T-helper 17 cell (primary cell): ENCODE measurements around the gene IL1RAPL2. TPM values are rescaled to one million over a fixed set of nuclear protein-coding genes. Genes with fewer than 3 reads are reported as not detected.
"Not testable (repeated sequence)": the region's sequence is repeated elsewhere in the genome, so short reads cannot be mapped to it uniquely, and the experiment has no call there.

Source experiments
- ATAC-seq: fragments of 150-1000 bp; cut with Tn5 transposase; 2 replicates; pipeline ENCODE4 v1.10.0; 2021; ENCODE audit warnings: mild to moderate bottlenecking, moderate library complexity
- DNase-seq, 3 donors: peaks; one replicate each; pipeline versions ENCODE4 v3.0.0 to v3.0.0-alpha.2; 2020 to 2021
- H3K9me3 ChIP-seq: one replicate; pipeline ENCODE4 v1.7.0; 2013; ENCODE audit warnings: low read length, mild to moderate bottlenecking; ENCODE audit not compliant: control insufficient read depth, poor library complexity, severe bottlenecking
- H3K27ac Mint-ChIP-seq: one replicate; pipeline ENCODE4 v1.8.0; 2022; ENCODE audit warnings: mild to moderate bottlenecking, moderate library complexity, mixed read lengths
- H3K27me3 Mint-ChIP-seq: one replicate; pipeline ENCODE4 v1.8.0; 2022; ENCODE audit warnings: mixed read lengths
- H3K36me3 Mint-ChIP-seq: one replicate; pipeline ENCODE4 v1.8.0; 2022; ENCODE audit warnings: low read depth, mixed read lengths
- H3K4me1 Mint-ChIP-seq: one replicate; pipeline ENCODE4 v1.8.0; 2022; ENCODE audit warnings: mild to moderate bottlenecking, mixed read lengths
- H3K4me3 Mint-ChIP-seq: one replicate; pipeline ENCODE4 v1.8.0; 2022; ENCODE audit warnings: mild to moderate bottlenecking, moderate library complexity, mixed read lengths
- total RNA-seq, 4 donors: library from RNA in 2 of 4; stranded (reverse) in 2 of 4; gene quantifications; one replicate each; pipeline ENCODE4 v1.2.3 and lab custom pipeline; 2022 to 2026

IL1RAPL2 gene
- total RNA-seq, 2 donors from 2014 or later, result not detected

- no peaks in the 10 kb centered on the region for H3K4me1 Mint-ChIP-seq
- no peaks in the 10 kb centered on the region for H3K9me3 ChIP-seq
- H3K36me3 Mint-ChIP-seq, result no peaks in the 10 kb centered on the region
- H3K27ac Mint-ChIP-seq, result no peak overlapping the region
- DNase-seq (no peak), ATAC-seq (no peak)
- no peak overlapping the region for H3K4me3 Mint-ChIP-seq
- no peaks in the 10 kb centered on the region for H3K27me3 Mint-ChIP-seq
Observed at GRCh38 chrX:105017641-105018040, 451.6 kb downstream of the IL1RAPL2 start.

- H3K9me3 ChIP-seq, result no peaks in the 10 kb centered on the region
- H3K4me3 Mint-ChIP-seq, result no peak overlapping the region
- DNase-seq, result no peak
- H3K27me3 Mint-ChIP-seq, result no peaks in the 10 kb centered on the region
- H3K36me3 Mint-ChIP-seq, result no peaks in the 10 kb centered on the region
- no peaks in the 10 kb centered on the region for H3K4me1 Mint-ChIP-seq
- H3K27ac Mint-ChIP-seq, result no peak overlapping the region
- ATAC-seq, result no peak
Observed at GRCh38 chrX:105018865-105019264, 452.9 kb downstream of the IL1RAPL2 start.

GRCh38 chrX:105028962-105029361 is 463.0 kb downstream of the IL1RAPL2 start:
- not testable (repeated sequence) for H3K4me3 Mint-ChIP-seq, H3K4me1 Mint-ChIP-seq, H3K36me3 Mint-ChIP-seq, H3K9me3 ChIP-seq, H3K27ac Mint-ChIP-seq, DNase-seq, ATAC-seq, H3K27me3 Mint-ChIP-seq

- Mint-ChIP-seq H3K4me3 (no peak overlapping the region), H3K4me1 (no peaks in the 10 kb centered on the region), H3K27ac (no peak overlapping the region), H3K27me3 (no peaks in the 10 kb centered on the region), H3K36me3 (no peaks in the 10 kb centered on the region)
- ATAC-seq (no peak), DNase-seq (no peak)
- H3K9me3 ChIP-seq, result no peaks in the 10 kb centered on the region
Observed at GRCh38 chrX:105038672-105039328, 472.8 kb downstream of the IL1RAPL2 start.

GRCh38 chrX:105050921-105051320 is 484.9 kb downstream of the IL1RAPL2 start:
- DNase-seq, result no peak
- no peak for ATAC-seq
- no peaks in the 10 kb centered on the region for H3K36me3 Mint-ChIP-seq
- H3K27me3 Mint-ChIP-seq, result no peaks in the 10 kb centered on the region
- no peak overlapping the region for H3K4me3 Mint-ChIP-seq
- no peak overlapping the region for H3K27ac Mint-ChIP-seq
- H3K4me1 Mint-ChIP-seq, result no peaks in the 10 kb centered on the region
- no peaks in the 10 kb centered on the region for H3K9me3 ChIP-seq

GRCh38 chrX:105051364-105051763 is 485.4 kb downstream of the IL1RAPL2 start:
- Mint-ChIP-seq H3K4me3 (no peak overlapping the region), H3K27ac (no peak overlapping the region), H3K27me3 (no peaks in the 10 kb centered on the region), H3K36me3 (no peaks in the 10 kb centered on the region), H3K4me1 (no peaks in the 10 kb centered on the region)
- ATAC-seq, result no peak
- no peak for DNase-seq
- no peaks in the 10 kb centered on the region for H3K9me3 ChIP-seq

- H3K27me3 Mint-ChIP-seq, result no peaks in the 10 kb centered on the region
- H3K9me3 ChIP-seq, result no peaks in the 10 kb centered on the region
- no peak overlapping the region for H3K4me3 Mint-ChIP-seq
- DNase-seq (no peak), ATAC-seq (no peak)
- H3K4me1 Mint-ChIP-seq, result no peaks in the 10 kb centered on the region
- no peaks in the 10 kb centered on the region for H3K36me3 Mint-ChIP-seq
- no peak overlapping the region for H3K27ac Mint-ChIP-seq
Observed at GRCh38 chrX:105052926-105053325, 486.9 kb downstream of the IL1RAPL2 start.

GRCh38 chrX:105063743-105064142 is 497.7 kb downstream of the IL1RAPL2 start:
- DNase-seq, result no peak
- no peak for ATAC-seq
- H3K9me3 ChIP-seq, result no peaks in the 10 kb centered on the region
- no peaks in the 10 kb centered on the region for H3K36me3 Mint-ChIP-seq
- H3K4me1 Mint-ChIP-seq, result no peaks in the 10 kb centered on the region
- no peak overlapping the region for H3K4me3 Mint-ChIP-seq
- no peak overlapping the region for H3K27ac Mint-ChIP-seq
- H3K27me3 Mint-ChIP-seq, result no peaks in the 10 kb centered on the region

GRCh38 chrX:105098201-105098600 is 532.2 kb downstream of the IL1RAPL2 start:
- H3K9me3 ChIP-seq, result no peaks in the 10 kb centered on the region
- H3K36me3 Mint-ChIP-seq, result no peaks in the 10 kb centered on the region
- no peak overlapping the region for H3K27ac Mint-ChIP-seq
- DNase-seq, result no peak
- no peaks in the 10 kb centered on the region for H3K27me3 Mint-ChIP-seq
- no peak overlapping the region for H3K4me3 Mint-ChIP-seq
- no peaks in the 10 kb centered on the region for H3K4me1 Mint-ChIP-seq
- ATAC-seq, result no peak

- no peaks in the 10 kb centered on the region for H3K4me1 Mint-ChIP-seq
- DNase-seq (no peak), ATAC-seq (no peak)
- H3K27ac Mint-ChIP-seq, result no peak overlapping the region
- no peaks in the 10 kb centered on the region for H3K36me3 Mint-ChIP-seq
- H3K9me3 ChIP-seq, result no peaks in the 10 kb centered on the region
- H3K27me3 Mint-ChIP-seq, result no peaks in the 10 kb centered on the region
- H3K4me3 Mint-ChIP-seq, result no peak overlapping the region
Observed at GRCh38 chrX:105098812-105099211, 532.8 kb downstream of the IL1RAPL2 start.

- Mint-ChIP-seq H3K27me3 (no peaks in the 10 kb centered on the region), H3K4me1 (no peaks in the 10 kb centered on the region), H3K36me3 (no peaks in the 10 kb centered on the region), H3K4me3 (no peak overlapping the region), H3K27ac (no peak overlapping the region)
- no peaks in the 10 kb centered on the region for H3K9me3 ChIP-seq
- DNase-seq (no peak), ATAC-seq (no peak)
Observed at GRCh38 chrX:105101378-105101777, 535.4 kb downstream of the IL1RAPL2 start.

GRCh38 chrX:105109936-105110335 is 543.9 kb downstream of the IL1RAPL2 start:
- no peaks in the 10 kb centered on the region for H3K36me3 Mint-ChIP-seq
- H3K4me1 Mint-ChIP-seq, result no peaks in the 10 kb centered on the region
- ATAC-seq (no peak), DNase-seq (no peak)
- H3K9me3 ChIP-seq, result no peaks in the 10 kb centered on the region
- no peaks in the 10 kb centered on the region for H3K27me3 Mint-ChIP-seq
- no peak overlapping the region for H3K4me3 Mint-ChIP-seq
- H3K27ac Mint-ChIP-seq, result no peak overlapping the region

GRCh38 chrX:105114554-105115130 is 548.6 kb downstream of the IL1RAPL2 start:
- Mint-ChIP-seq H3K27ac (no peak overlapping the region), H3K4me3 (no peak overlapping the region)

More at GRCh38 chrX:105114554-105115130, 548.6 kb downstream of the IL1RAPL2 start:
- no peak for ATAC-seq
- H3K36me3 Mint-ChIP-seq, result no peaks in the 10 kb centered on the region
- no peak for DNase-seq
- H3K27me3 Mint-ChIP-seq, result no peaks in the 10 kb centered on the region
- H3K4me1 Mint-ChIP-seq, result no peaks in the 10 kb centered on the region
- no peaks in the 10 kb centered on the region for H3K9me3 ChIP-seq
